ENCODE measurements around the gene MTO1.
"Not testable (repeated sequence)": the region's sequence is repeated elsewhere in the genome, so short reads cannot be mapped to it uniquely, and the experiment has no call there.

MTO1 gene

DNA sequence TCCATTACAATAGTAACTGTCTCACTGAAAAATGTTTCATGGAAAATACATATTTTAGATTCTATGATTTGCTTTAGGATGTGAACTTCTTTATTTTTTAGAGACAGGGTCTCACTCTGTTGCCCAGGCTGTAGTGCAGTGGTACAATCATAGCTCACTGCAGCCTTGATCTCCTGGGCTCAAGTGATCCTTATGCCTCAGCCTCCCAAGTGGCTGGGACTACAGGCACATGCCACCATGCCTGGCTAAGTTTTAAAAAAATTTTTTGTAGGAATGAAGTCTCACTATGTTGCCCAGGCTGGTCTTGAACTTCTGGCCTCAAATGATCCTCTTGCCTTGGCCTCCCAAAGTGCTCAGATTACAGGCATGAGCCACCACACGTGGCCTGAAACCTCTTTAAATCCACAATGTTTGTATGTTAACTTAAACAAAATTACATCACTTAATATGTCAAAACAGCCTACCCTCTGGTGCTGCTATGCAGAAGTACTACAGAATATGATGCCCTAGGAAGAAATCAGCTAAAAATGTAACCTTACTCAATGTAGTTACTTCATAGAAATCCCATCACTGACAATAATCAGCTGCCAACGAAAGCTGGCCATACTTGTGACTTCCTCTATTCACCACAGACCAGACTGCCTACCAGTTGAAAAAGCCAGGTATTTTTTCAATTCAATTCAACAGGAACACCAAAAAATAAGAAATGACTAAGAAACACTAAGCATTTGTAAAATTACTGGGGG is 41.7 kb downstream of the MTO1 start:
- no peak for DNase-seq (ENCODE audit: low spot score)

DNA sequence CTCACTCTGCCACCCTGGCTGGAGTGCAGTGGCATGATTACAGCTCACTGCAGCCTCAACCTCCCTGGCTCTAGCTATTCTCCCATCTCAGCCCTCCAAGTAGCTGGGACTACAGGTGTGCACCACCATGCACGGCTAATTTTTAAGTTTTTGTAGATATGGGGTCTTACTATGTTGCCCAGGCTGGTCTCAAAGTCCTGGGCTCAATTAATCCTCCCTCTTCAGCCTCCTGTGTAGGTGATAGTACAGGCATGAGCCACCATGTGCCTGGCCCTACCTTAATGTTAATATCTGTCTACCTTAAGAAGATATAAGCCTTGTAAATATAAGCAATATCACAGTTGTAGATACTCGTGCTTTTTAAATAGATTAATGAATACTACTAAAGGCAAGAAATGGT is 42.6 kb downstream of the MTO1 start:
- no peak for DNase-seq (ENCODE audit: low spot score)

DNA sequence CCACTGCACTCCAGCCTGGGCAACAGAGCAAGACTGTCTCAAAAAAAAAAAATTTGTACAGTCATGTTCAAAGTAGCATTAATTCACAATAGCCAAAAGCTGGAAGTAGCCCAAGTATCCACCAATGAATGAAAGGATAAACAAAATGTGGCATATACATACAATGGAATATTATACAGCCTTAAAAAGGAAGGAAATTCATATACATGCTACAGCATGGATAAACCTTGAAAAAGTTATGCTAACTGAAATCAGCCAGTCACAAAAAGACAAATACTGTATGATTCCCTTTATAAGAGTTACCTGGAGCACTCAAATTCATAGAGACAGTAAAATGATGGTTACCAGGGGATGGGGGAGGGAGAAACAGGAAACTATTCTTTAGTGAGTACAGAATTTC is 43.6 kb downstream of the MTO1 start:
- DNase-seq (ENCODE audit: low spot score) = no peak

DNA sequence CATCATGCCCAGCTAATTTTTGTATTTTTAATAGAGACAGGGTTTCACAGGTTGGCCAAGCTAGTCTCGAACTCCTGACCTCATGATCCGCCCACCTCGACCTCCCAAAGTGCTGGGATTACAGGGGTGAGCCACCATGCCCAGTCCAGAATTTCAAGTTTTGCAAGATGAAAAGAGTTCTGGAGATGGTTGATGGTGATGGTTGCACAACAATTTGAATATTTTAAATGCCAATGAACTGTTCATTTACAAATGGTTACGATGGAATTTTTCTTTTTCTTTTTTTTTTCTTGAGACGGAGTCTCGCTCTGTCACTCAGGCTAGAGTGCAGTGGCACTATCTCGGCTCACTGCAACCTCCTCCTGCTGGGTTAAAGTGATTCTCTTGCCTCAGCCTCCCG is 44.2 kb downstream of the MTO1 start:
- not testable (repeated sequence) for DNase-seq (ENCODE audit: low spot score)

DNA sequence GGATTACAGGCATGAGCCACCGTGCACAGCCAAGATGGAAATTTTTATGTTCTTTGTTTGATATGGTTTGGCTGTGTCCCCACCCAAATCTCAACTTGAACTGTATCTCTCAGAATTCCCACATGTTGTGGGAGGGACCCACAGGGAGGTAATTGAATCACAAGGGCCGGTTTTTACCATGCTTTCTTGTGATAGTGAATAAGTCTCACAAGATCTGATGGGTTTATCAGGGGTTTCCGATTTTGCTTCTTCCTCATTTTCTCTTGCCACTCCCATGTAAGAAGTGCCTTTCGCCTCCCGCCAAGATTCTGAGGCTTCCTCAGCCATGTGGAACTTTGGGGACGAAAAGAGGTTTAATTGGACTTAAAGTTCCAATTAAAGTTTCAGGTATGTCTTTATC is 44.7 kb downstream of the MTO1 start:
- DNase-seq (ENCODE audit: low spot score) = no peak

DNA sequence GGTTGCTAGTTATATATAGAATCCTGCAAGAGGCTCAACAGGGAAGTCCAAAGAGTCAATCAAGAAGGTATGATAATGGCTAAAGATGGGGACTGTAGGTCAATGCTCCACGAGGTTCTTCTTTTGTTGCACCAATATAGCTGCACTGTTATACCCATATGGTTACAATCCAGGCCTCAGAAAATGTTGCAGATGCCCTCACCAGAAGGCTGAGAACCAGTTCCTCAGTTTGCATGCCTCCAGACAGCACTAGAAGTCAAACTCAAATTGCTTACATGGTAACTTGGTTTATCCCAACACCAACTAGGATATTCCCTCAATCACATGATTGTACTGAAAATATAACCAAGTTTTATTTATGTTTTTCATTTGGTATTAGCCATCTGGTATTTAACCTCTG is 47.2 kb downstream of the MTO1 start:
- DNase-seq (ENCODE audit: low spot score) = no peak

DNA sequence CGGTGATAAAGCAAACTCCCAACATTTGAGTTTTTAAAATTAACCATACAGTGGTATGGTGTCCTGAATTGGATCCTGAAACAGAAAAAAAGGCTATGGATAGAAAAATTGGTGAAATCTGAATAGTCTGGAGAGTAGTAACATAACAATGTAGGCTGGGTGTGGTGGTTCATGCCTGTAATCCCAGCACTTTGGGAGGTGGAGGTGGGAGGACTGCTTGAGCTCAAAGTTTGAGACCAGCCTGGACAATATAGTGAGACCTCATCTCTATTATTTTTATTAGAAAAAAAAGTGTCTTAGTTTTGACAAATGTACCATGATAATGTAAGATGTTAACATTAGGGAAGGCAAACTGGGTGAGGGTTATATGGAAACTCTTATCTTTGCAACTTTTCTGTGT is 48.3 kb downstream of the MTO1 start:
- DNase-seq (ENCODE audit: low spot score) = no peak

DNA sequence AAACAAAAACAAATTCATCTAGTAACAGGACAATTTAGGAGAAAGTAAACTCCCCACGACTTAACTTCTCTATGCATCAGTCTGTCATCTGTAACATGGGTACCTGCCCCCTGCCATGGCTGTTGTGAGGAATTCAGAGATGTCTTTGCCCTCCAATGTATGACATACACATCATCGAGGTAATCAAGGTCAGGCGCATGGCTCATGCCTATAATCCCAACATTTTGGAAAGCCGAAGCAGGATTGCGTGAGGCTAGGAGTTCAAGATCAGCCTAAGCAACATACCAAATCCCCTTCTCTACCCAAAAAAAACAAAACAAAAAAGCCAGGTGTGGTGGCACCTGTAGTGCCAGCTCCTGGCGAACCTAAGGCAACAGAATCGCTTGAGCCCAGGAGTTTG is 50.3 kb downstream of the MTO1 start:
- no peak for DNase-seq (ENCODE audit: low spot score)

DNA sequence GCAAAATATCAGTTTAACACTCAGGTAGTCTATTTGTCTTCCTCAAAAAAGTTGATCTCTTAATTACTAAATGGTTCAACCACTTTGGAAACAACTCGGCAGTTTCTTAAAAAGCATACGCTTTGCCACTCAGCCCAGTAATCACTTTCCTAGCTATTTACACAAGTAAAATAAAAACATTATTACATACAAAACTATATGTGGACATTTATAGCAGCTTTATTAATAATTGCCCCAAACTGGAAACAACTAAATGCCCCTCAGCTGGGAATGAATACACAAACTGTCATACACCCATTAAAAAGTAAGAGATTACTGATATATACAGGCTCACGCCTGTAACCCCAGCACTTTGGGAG is 51.9 kb downstream of the MTO1 start:
- no peak for DNase-seq (ENCODE audit: low spot score)

DNA sequence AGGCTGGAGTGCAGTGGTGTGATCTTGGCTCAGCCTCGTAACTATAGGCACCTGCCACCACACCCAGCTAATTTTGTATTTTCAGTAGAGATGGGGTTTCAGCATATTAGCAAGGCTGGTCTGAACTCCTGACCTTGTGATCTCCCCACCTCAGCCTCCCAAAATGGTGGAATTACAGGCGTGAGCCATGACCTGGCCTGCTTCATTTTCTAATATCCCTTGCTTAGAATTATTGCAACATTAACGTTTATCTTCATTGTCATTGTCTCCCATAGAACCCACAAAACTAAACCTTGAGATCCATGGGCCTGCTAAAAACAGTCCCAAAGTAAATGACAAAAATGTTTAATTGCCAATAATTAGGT is 53.2 kb downstream of the MTO1 start:
- DNase-seq (ENCODE audit: low spot score) = no peak

DNA sequence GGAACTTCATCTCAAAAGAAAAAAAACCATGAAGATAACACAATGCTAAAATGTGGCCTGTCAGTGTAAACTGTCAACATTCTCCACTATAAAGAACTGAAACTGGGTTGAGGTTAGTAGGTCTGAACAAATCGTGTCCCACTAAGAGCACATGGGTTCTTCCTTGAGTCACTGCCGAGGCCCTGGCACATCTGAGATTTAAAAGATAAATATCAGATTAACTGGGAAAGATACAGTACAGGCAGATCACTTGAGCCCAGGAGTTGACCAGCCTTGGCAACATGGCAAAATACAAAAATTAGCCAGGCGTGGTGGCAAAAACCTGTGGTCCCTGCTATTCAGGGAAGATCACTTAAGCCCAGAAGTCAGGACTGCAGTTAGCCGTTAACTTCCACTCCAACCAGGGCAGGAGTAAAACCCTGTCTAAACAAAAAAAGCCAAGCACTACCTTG is 53.7 kb downstream of the MTO1 start:
- DNase-seq (ENCODE audit: low spot score) = no peak

DNA sequence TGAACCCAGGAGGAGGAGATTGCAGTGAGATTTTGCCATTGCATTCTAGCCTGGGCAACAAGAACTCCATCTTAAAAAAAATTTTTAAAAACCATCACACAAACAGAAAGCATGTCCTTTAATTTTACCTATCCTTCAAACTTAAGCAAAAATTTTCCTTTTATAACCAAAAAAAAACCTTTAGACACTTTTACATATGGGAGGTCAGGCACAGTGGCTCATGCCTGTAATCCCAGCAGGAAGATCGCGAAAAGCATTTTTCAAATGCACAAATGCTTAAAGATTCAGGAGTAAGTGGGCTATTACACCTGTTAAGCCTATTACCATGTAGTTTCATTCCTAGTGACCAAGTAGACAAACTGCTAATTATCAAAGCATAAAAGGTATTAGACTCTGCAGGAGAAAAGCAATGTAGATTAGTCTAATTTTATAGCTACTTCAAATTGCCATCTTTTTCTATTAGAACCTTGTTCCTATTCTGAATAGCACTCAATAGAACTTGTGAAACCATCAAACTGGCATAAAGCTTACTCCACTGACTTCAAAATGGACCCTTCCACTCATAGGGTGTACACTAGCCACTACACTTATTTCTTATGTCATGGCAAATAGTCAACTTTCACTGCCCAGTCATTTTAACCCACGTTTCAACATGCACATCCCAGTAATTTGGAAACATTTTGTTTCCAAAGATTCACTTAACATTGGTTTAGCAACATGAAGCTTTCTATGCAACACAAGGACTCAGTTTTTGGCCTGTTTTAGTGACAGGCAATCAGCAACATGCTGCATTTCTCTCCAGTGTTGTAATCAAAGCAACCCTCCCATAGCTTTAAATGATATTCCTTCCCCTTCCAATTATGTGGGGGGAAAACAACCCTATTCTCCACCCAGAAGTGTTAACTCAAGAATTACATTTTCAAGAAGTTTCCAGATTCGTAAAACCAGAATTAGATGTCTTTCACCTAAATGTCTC is 55.3 kb downstream of the MTO1 start:
- no peak for DNase-seq (ENCODE audit: low spot score)

DNA sequence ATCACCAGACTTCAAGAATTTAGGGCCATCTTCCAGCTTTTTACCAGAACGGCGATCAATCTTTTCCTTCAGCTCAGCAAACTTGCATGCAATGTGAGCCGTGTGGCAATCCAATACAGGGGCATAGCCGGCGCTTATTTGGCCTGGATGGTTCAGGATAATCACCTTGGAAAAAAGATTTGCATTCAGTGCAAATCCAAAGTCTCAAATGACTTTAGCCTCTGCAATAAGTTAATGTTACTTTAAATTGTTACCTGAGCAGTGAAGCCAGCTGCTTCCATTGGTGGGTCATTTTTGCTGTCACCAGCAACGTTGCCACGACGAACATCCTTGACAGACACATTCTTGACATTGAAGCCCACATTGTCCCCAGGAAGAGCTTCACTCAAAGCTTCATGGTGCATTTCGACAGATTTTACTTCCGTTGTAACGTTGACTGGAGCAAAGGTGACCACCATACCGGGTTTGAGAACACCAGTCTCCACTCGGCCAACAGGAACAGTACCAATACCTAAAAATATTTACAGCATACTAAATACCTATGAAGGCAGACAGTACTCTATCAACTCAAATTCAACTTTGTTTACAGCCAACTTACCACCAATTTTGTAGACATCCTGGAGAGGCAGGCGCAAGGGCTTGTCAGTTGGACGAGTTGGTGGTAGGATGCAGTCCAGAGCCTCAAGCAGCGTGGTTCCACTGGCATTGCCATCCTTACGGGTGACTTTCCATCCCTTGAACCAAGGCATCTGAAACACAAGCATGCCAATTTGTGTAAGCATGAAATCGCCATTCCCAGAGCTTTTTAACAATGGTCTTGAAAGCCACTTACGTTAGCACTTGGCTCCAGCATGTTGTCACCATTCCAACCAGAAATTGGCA is 56.8 kb downstream of the MTO1 start:
- DNase-seq (ENCODE audit: low spot score) = not testable (repeated sequence)

DNA sequence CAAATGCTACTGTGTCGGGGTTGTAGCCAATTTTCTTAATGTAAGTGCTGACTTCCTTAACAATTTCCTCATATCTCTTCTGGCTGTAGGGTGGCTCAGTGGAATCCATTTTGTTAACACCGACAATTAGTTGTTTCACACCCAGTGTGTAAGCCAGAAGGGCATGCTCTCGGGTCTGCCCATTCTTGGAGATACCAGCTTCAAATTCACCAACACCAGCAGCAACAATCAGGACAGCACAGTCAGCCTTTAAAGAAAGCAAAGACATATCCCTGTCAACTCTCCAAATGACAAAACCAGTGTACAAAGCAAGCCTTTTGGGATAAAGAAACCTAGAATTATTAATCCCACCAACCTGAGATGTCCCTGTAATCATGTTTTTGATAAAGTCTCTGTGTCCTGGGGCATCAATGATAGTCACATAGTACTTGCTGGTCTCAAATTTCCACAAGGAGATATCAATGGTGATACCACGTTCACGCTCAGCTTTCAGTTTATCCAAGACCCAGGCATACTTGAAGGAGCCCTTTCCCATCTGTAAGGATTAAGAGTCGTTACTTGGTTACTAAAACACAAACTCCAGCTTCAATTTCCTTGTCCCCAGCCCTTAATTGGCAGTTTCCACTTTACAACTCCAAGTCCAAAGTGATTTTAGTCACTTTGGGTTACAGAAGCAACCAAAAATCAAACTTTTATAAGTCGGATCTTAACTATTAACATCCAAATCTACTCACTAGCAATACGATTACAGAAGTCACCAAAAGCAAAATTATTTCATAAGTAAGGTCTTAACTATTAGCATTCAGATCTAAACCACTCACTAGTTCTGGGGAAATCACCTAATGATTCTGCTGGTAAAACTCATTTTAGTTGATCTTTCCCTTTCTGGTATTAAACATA is 57.7 kb downstream of the MTO1 start:
- not testable (repeated sequence) for DNase-seq (ENCODE audit: low spot score)

DNA sequence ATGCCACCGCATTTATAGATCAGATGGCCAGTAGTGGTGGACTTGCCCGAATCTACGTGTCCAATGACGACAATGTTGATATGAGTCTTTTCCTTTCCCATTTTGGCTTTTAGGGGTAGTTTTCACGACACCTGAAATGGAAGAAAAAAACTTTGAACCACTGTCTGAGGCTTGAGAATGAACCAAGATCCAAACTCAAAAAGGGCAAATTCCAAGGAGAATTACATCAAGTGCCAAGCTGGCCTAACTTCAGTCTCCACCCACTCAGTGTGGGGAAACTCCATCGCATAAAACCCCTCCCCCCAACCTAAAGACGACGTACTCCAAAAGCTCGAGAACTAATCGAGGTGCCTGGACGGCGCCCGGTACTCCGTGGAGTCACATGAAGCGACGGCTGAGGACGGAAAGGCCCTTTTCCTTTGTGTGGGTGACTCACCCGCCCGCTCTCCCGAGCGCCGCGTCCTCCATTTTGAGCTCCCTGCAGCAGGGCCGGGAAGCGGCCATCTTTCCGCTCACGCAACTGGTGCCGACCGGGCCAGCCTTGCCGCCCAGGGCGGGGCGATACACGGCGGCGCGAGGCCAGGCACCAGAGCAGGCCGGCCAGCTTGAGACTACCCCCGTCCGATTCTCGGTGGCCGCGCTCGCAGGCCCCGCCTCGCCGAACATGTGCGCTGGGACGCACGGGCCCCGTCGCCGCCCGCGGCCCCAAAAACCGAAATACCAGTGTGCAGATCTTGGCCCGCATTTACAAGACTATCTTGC is 58.6 kb downstream of the MTO1 start:
- DNase-seq (ENCODE audit: low spot score) = peak; percentile 70

DNA sequence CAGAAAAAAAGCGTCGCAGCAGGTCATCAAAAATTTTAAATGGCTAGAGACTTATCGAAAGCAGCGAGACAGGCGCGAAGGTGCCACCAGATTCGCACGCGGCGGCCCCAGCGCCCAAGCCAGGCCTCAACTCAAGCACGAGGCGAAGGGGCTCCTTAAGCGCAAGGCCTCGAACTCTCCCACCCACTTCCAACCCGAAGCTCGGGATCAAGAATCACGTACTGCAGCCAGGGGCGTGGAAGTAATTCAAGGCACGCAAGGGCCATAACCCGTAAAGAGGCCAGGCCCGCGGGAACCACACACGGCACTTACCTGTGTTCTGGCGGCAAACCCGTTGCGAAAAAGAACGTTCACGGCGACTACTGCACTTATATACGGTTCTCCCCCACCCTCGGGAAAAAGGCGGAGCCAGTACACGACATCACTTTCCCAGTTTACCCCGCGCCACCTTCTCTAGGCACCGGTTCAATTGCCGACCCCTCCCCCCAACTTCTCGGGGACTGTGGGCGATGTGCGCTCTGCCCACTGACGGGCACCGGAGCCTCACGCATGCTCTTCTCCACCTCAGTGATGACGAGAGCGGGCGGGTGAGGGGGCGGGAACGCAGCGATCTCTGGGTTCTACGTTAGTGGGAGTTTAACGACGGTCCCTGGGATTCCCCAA is 59.3 kb downstream of the MTO1 start, which contains the start of gene EEF1A1:
TSS of gene EEF1A1 (minus strand) at position 345 of the 663 bp plus-strand sequence. CDS start 1,006 bp downstream, outside the sequence.
- DNase-seq (ENCODE audit: low spot score) = peak; percentile 100

DNA sequence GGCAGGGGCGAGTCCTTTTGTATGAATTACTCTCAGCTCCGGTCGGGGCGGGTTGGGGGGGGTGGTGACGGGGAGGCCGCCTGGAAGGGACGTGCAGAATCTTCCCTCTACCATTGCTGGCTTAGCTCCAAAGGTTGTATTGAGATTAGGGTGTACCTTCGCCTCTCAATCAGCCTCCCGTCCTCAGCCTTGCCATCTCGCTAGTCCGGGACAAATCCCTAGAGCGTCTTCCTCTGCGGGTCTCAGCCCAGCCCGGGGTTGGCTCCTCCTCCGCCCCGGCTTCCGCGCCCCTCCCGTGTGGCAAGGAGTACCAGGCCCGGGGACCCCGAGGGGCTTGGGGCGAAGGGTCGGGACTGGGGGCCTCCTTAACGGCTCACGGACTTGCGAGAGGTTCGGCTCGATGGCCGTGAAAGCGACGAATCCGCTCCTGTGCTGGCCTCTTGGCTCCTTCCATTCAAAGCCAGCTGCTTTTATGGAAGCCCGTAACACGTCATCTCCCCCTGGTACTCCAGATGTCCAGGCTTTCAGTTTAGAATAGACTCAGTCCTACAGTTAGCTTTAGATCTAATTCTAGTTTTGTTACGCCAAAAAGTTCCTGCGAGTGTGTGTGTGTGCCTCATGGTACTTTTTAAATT is 59.9 kb downstream of the MTO1 start:
- peak; percentile 83 for DNase-seq (ENCODE audit: low spot score)

DNA sequence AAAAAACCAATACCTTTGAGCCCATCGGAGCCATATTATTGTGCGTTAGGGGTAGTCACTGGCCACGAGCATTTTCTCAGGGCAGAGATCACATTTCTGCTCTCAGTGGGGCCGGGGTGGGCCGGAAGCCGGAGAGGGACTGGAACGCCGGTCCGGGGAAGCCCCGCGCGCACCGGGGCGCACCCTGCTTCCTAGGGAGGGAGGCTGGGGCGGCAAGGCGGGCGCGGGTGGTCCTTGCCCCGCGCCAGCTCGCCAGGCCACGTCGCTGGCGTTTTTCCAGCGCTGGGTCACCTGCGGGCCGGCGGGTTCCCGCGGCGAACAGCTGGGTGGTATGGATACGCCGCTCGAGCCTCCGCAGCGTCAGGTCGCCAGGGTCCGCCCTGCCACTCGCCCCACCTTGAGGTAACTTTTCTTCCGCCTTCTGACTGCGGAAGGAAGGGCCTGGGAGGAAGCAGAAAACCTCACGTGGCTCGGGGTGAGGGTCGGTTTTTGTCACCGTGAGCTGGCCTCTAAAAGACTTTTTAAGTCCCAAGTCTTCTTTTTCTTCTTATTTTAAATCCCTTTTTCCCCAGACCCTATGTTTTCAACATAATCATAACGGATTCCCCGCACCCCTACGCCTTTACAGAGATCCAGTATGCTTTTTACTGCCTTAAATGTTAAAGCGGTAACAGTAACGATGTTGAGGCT is 62.0 kb downstream of the MTO1 start:
- peak; percentile 17 for DNase-seq (ENCODE audit: low spot score)
